GM18861 (cell line): ENCODE measurements around the gene ITFG1.
"Not testable (repeated sequence)": the region's sequence is repeated elsewhere in the genome, so short reads cannot be mapped to it uniquely, and the experiment has no call there.

ENCODE experiments used
- ATAC-seq: cut with Tn5 transposase; IDR thresholded peaks from one replicate; pipeline ENCODE4 v1.9.1; 2021; ENCODE audit not compliant: unreplicated experiment

ITFG1 gene

GRCh38 chr16:47424846-47425245 lies 36.0 kb downstream of the ITFG1 start:
- no peak for ATAC-seq

GRCh38 chr16:47416869-47417268 lies 44.0 kb downstream of the ITFG1 start:
- no peak for ATAC-seq

GRCh38 chr16:47413041-47413440 lies 47.8 kb downstream of the ITFG1 start:
- no peak for ATAC-seq

GRCh38 chr16:47408491-47408890 lies 52.4 kb downstream of the ITFG1 start:
- no peak for ATAC-seq

- ATAC-seq = no peak
Observed at GRCh38 chr16:47395733-47396498, 64.9 kb downstream of the ITFG1 start.

GRCh38 chr16:47392081-47392480 lies 68.8 kb downstream of the ITFG1 start:
- ATAC-seq = peak; percentile 49

- ATAC-seq = no peak
Observed at GRCh38 chr16:47388705-47389104, 72.2 kb downstream of the ITFG1 start.

GRCh38 chr16:47387026-47387734 lies 73.7 kb downstream of the ITFG1 start:
- no peak for ATAC-seq

- no peak for ATAC-seq
Observed at GRCh38 chr16:47386201-47386718, 74.6 kb downstream of the ITFG1 start.

GRCh38 chr16:47382362-47382761 lies 78.5 kb downstream of the ITFG1 start:
- no peak for ATAC-seq

- ATAC-seq = no peak
Observed at GRCh38 chr16:47377154-47377553, 83.7 kb downstream of the ITFG1 start.

GRCh38 chr16:47375423-47375822 lies 85.4 kb downstream of the ITFG1 start:
- no peak for ATAC-seq

- ATAC-seq = no peak
Observed at GRCh38 chr16:47374629-47375028, 86.2 kb downstream of the ITFG1 start.

- ATAC-seq = no peak
Observed at GRCh38 chr16:47371271-47372014, 89.4 kb downstream of the ITFG1 start.

- no peak for ATAC-seq
Observed at GRCh38 chr16:47370536-47370935, 90.3 kb downstream of the ITFG1 start.

GRCh38 chr16:47366228-47366627 lies 94.6 kb downstream of the ITFG1 start:
- no peak for ATAC-seq

- ATAC-seq = no peak
Observed at GRCh38 chr16:47363761-47364160, 97.1 kb downstream of the ITFG1 start.

GRCh38 chr16:47359478-47359877 lies 101.4 kb downstream of the ITFG1 start:
- ATAC-seq = no peak

GRCh38 chr16:47358816-47359215 lies 102.0 kb downstream of the ITFG1 start:
- ATAC-seq = no peak

- not testable (repeated sequence) for ATAC-seq
Observed at GRCh38 chr16:47349029-47349428, 111.8 kb downstream of the ITFG1 start.

- not testable (repeated sequence) for ATAC-seq
Observed at GRCh38 chr16:47347021-47347696, 113.7 kb downstream of the ITFG1 start.
